Osteocyte (in vitro differentiated cells): ENCODE measurements around the gene ACP4. TPM values are rescaled to one million over a fixed set of nuclear protein-coding genes. Genes with fewer than 3 reads are reported as not detected.

Experiments used
- DNase-seq: peaks from one replicate; pipeline ENCODE4 v3.0.0; 2021; ENCODE audit warnings: mixed read lengths; ENCODE audit not compliant: unreplicated experiment; ENCODE audit errors: extremely low spot score
- H3K27ac Mint-ChIP-seq: one replicate; pipeline ENCODE4 v1.8.0; 2021; ENCODE audit warnings: mild to moderate bottlenecking, mixed read lengths; ENCODE audit not compliant: unreplicated experiment
- H3K27me3 Mint-ChIP-seq: one replicate; pipeline ENCODE4 v1.8.0; 2021; ENCODE audit warnings: mixed read lengths; ENCODE audit not compliant: unreplicated experiment
- H3K36me3 Mint-ChIP-seq: one replicate; pipeline ENCODE4 v1.8.0; 2021; ENCODE audit warnings: mixed read lengths; ENCODE audit not compliant: unreplicated experiment
- H3K4me1 Mint-ChIP-seq: one replicate; pipeline ENCODE4 v1.8.0; 2021; ENCODE audit warnings: mixed read lengths; ENCODE audit not compliant: unreplicated experiment
- H3K4me3 Mint-ChIP-seq: one replicate; pipeline ENCODE4 v1.8.0; 2021; ENCODE audit warnings: mild to moderate bottlenecking, moderate library complexity, mixed read lengths; ENCODE audit not compliant: unreplicated experiment
- H3K9me3 Mint-ChIP-seq: one replicate; pipeline ENCODE4 v1.8.0; 2021; ENCODE audit warnings: mixed read lengths; ENCODE audit not compliant: unreplicated experiment
- total RNA-seq: library from RNA; stranded (reverse); gene quantifications from 2 replicates; pipeline ENCODE4 v1.2.1, GENCODE V29; 2021
- TF ChIP-seq, protein P1 (sequence below): fragments of 200-600 bp; sonication (generic); IDR thresholded peaks from 2 replicates; pipeline ENCODE4 v1.5.0; 2021; ENCODE audit warnings: antibody characterized with exemption, mild to moderate bottlenecking, moderate library complexity

ACP4 gene
- total RNA-seq, 1 donor from 2014 or later = not detected

DNA sequence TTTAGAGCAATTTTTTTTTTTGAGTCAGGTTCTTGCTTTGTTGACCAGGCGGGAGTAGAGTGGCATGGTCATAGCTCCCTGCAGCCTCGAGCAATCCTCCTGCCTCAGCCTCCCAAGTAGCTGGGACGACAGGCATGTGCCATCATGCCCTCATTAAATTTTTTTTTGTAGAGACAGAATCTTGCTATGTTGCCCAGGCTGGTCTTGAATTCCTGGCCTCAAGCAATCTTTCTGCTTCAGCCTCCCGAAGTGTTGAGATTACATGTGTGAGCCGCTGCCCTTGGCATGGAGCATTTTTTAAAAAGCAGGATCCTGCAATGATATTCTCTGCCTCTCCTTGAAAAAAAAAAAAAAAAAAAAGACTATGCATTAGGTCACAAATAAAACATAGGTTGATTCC is 14.1 kb upstream of the ACP4 start:
- DNase-seq = no peak
- Mint-ChIP-seq H3K4me1 (peaks cover 9% of the 10 kb centered on the region), H3K9me3 (no peaks in the 10 kb centered on the region), H3K27ac (no peak overlapping the region), H3K4me3 (no peak overlapping the region), H3K36me3 (no peaks in the 10 kb centered on the region), H3K27me3 (peaks cover 40% of the 10 kb centered on the region)
- TF ChIP-seq, protein P1, sequence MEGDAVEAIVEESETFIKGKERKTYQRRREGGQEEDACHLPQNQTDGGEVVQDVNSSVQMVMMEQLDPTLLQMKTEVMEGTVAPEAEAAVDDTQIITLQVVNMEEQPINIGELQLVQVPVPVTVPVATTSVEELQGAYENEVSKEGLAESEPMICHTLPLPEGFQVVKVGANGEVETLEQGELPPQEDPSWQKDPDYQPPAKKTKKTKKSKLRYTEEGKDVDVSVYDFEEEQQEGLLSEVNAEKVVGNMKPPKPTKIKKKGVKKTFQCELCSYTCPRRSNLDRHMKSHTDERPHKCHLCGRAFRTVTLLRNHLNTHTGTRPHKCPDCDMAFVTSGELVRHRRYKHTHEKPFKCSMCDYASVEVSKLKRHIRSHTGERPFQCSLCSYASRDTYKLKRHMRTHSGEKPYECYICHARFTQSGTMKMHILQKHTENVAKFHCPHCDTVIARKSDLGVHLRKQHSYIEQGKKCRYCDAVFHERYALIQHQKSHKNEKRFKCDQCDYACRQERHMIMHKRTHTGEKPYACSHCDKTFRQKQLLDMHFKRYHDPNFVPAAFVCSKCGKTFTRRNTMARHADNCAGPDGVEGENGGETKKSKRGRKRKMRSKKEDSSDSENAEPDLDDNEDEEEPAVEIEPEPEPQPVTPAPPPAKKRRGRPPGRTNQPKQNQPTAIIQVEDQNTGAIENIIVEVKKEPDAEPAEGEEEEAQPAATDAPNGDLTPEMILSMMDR = no peak

DNA sequence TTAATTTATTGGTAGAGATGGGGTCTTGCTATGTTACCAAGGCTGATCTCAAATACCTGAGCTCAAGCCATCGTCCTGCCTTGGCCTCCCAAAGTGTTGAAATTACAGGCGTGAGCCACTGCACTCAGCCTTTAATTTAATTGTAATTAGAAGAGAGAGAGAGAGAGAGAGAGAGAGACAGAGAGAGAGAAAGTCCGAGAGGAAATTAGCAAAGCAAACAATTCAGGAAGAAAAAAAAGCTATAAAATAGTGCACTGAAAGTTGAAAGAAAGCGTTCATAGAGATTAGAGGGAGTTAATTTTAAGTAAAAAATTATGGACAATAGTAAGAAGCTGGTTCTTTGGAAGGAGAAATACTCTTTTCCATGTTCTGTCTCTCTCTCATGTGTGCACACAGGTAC is 13.0 kb upstream of the ACP4 start:
- DNase-seq = no peak
- Mint-ChIP-seq H3K4me1 (peaks cover 9% of the 10 kb centered on the region), H3K27ac (no peak overlapping the region), H3K9me3 (no peaks in the 10 kb centered on the region), H3K4me3 (no peak overlapping the region), H3K36me3 (no peaks in the 10 kb centered on the region), H3K27me3 (peaks cover 43% of the 10 kb centered on the region)
- TF ChIP-seq, protein P1 = no peak

DNA sequence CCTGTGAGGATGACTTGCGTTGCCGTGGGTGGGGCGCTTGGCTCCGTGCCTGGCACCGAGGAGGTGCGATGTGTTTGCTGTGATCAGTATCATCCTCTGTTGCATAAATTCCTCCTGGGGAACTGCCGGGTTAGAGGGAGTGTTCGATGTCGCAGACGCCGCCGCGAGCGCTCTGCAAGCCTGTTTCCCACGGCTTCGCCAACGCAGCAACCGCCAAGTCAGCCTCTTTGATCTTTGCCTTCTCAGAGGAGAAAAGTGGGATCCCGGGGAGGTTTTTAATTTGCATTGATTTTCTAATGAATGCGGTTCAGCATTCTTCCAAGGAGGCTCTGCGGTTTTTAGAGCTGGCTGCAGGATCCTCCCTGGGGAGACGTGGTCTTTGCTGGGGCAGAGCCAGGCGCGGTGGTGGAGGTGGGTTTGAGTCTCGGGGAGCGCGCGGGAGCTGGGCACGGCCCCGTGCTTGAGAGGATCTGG is 12.3 kb upstream of the ACP4 start:
- Mint-ChIP-seq H3K27ac (no peak overlapping the region), H3K9me3 (no peaks in the 10 kb centered on the region), H3K36me3 (no peaks in the 10 kb centered on the region), H3K4me1 (peaks cover 9% of the 10 kb centered on the region), H3K4me3 (no peak overlapping the region), H3K27me3 (peaks cover 47% of the 10 kb centered on the region)
- no peak for DNase-seq
- TF ChIP-seq, protein P1 = no peak

DNA sequence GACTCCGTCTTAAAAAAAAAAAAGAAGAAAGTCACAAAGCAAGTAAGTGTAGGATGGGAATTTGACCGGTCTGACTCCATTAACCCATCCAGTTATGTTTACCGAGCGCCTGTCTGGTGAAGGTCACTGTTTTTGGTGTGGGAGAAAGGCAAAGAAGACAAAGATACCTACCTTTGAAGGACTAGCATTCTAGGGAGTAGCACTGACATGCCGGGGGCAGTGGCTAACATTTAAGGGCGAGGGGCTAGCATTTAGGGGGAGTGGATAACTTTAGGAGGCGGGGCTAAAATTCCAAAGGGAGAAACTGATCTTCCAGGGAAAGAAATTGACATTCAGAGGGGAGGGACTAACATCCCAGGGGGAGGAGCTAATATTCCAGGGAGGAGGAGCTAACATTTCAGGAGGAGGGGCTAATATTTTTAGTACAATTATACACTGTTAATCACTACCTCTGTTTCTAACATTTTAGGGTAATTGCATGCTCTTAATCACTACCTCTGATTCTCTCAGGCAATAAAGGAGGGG is 11.2 kb upstream of the ACP4 start:
- H3K4me3 Mint-ChIP-seq = no peak overlapping the region
- peaks cover 18% of the 10 kb centered on the region for H3K4me1 Mint-ChIP-seq
- TF ChIP-seq, protein P1 = no peak
- no peak overlapping the region for H3K27ac Mint-ChIP-seq
- no peak for DNase-seq
- H3K9me3 Mint-ChIP-seq = no peaks in the 10 kb centered on the region
- H3K27me3 Mint-ChIP-seq = peaks cover 47% of the 10 kb centered on the region
- no peaks in the 10 kb centered on the region for H3K36me3 Mint-ChIP-seq

DNA sequence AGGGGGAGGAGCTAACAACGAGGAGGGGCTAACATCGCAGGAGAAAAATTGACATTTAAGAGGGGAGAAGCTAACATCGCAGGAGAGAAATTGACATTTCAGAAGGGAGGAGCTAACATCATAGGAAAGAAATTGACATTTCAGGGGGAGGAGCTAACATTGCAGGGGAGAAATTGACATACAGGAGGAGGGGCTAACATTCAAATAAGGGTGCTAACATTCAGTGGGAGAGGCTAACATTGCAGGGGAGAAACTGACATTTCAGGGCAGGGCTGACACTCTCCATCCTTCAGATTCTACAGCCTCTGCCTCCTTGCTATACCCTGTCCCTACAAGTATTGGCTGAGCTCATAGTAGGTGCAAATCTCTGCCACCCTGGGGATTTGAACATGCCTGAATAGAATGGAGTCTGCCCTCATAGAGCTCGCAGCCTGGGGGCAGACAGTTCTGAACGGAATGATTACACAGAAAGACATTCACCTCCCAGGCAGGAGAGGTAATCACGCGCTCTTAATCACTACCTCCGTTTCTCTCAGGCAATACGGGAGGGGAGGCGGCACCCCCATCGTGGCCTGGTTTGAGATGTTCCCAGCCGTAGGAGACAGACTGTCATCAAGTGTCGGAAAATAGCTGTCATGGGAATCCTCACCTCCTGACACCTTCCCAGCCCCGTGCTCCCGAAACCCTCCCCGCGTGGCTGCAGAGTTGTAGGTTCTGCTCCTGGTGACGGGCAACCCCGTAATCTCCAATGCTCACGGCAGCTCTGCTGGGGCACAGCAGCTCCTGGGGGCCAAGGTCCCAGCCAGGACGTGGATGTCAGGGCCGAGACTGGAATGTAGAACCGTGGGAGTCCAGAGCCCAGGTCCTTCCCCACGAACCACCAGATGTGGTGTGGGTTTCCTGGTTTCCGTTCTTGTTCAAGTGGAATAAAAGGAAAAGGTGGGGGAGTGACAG is 10.4 kb upstream of the ACP4 start:
- no peak for DNase-seq
- Mint-ChIP-seq H3K4me3 (no peak overlapping the region), H3K36me3 (no peaks in the 10 kb centered on the region), H3K9me3 (no peaks in the 10 kb centered on the region), H3K27me3 (peaks cover 47% of the 10 kb centered on the region), H3K27ac (no peak overlapping the region), H3K4me1 (peaks cover 18% of the 10 kb centered on the region)
- TF ChIP-seq, protein P1 = no peak
